Measurements from ENCODE around the gene ZNF454.

Gene ZNF454

DNA sequence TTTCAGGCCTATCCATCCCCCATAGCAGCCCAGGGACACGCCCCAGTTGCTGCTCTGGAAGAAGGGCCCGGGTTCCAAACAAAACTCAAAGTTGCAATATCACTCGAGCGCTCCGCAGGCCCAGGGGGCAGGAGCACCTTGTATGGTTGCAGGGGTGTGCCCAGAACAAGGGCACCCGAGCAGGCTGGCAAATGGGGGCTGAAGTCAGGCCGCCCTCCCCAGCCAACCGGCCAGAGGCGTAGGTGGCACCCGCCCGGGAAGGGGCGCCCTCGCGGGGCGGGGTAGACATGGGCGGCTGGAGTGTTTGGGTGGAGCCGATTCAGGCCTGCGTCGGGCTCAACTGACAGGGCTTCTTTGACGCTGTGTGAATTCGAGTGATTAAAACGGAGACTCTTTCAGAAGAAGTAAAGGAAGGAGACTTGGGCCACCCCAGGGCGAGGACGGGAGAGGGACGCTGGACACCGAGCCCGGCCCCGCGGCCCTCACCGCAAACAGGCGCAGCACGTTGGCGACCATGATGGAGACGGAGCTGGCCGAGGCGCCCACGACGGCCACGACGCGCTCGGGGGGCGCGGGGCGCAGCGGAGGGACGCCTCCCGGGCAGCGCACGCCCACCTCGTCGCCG lies 53.1 kb downstream of the ZNF454 start:
- no peak for FAIRE-seq

- FAIRE-seq, result no peak
Observed at GRCh38 chr5:178994580-178995340, 53.8 kb downstream of the ZNF454 start, which contains the start of gene GRM6. Gene GRM6 (minus strand): TSS chr5:178995320. CDS start chr5:178994944, 376 bp downstream.

DNA sequence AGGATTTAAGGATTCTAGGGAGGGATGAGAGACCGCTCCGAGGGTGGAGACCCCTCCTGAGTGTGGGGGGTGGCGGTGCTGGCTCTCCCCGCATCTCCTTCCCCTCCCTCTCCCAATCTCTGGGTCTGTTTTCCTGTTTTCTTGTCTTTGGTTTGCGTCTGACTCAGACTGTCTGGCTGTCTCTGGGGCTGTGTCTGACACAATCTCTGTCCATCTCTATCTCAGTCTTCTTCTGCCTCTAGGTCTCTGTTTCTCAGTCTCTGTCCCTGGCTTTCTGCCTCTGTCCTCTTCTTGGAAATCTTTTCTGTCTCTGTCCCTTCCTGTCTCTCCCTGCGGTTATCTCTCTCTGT lies 54.3 kb downstream of the ZNF454 start:
- no peak for FAIRE-seq

GRCh38 chr5:178996156-178996555 lies 55.2 kb downstream of the ZNF454 start:
- no peak for FAIRE-seq

DNA sequence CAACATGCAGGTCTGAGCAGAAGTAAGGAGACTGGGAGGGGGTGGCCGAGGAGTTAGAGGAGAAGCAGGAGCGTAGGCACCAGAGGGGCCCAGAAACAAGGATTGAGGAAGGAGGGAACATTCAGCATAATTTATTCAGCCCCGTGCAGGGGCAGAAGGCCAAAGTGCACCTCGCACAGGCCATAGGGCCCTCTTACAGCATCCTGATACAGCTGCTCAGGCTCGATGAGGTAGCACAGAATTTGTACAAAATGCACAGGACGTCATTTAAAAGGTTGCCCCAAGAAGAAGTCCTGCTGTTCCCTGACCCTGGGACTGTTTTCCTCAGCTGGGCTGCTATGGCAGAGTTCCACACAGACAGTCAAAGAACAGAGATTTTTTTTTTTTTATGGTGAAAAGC lies 56.2 kb downstream of the ZNF454 start:
- no peak for FAIRE-seq

DNA sequence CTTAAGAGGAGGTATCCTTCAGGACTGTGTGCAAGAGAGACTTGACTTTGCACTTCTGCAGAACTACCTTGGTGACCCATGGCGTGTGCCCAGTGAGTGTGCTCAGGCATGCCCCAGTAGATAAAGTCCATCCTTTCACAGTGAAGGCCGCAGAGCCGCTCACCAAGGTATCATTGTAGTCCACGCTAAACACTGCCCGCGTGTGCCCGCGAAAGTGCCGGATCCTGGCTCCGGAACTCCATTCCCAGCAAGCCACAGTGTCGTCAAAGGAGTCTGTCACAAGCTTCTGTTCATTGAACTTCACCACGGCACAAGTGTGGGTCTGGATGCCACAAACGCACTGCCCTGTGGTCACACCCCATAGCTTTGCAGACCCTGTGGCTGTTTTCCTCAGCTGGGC lies 57.4 kb downstream of the ZNF454 start:
- no peak for FAIRE-seq

GRCh38 chr5:179006564-179006963 lies 65.6 kb downstream of the ZNF454 start:
- FAIRE-seq, result no peak

DNA sequence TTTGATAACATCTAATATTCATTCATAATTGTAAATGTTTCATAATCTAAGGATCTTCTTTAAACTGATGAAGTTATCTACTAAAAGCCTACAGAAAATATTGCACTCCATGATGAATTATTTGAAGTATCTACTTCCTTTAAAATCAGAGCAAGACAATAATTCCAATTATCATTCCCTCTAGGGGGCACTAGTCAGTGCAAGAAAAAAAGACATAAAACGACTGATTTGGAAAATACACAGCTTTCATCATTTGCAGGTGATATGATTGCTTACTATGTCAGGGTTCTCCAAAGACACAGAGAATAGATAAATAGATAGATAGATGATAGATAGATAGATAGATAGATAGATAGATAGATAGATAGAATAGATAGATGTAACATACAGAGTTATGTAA lies 67.7 kb downstream of the ZNF454 start:
- FAIRE-seq, result no peak
